HG03565 (cell line): ENCODE data around the gene GLCCI1.

Experiments used
- ATAC-seq: cut with Tn5 transposase; IDR thresholded peaks from one replicate; pipeline ENCODE4 v1.9.1; 2021; ENCODE audit warnings: mild to moderate bottlenecking, moderate library complexity; ENCODE audit not compliant: unreplicated experiment

GLCCI1 gene

GRCh38 chr7:7968544-7969305 lies at the start of gene GLCCI1:
TSS of gene GLCCI1 (plus strand) at chr7:7968796. CDS start at chr7:7969351, 555 bp downstream.
- ATAC-seq = peak; percentile 73

GRCh38 chr7:7919449-7919945 lies 49.1 kb upstream of the GLCCI1 start:
- no peak for ATAC-seq

GRCh38 chr7:7920056-7920455 lies 48.5 kb upstream of the GLCCI1 start:
- no peak for ATAC-seq

GRCh38 chr7:7920481-7920880 lies 48.1 kb upstream of the GLCCI1 start:
- peak; percentile 94 for ATAC-seq

- ATAC-seq = no peak
Measured at GRCh38 chr7:7921830-7922229, 46.8 kb upstream of the GLCCI1 start.

- no peak for ATAC-seq
Measured at GRCh38 chr7:7922684-7923385, 45.8 kb upstream of the GLCCI1 start.

GRCh38 chr7:7923818-7924217 lies 44.8 kb upstream of the GLCCI1 start:
- ATAC-seq = no peak

GRCh38 chr7:7924303-7924702 lies 44.3 kb upstream of the GLCCI1 start:
- ATAC-seq = no peak

- no peak for ATAC-seq
Measured at GRCh38 chr7:7931626-7932025, 37.0 kb upstream of the GLCCI1 start.

GRCh38 chr7:7932553-7932952 lies 36.0 kb upstream of the GLCCI1 start:
- ATAC-seq = no peak

GRCh38 chr7:7933915-7934526 lies 34.6 kb upstream of the GLCCI1 start:
- ATAC-seq = no peak

- no peak for ATAC-seq
Measured at GRCh38 chr7:7934945-7935344, 33.7 kb upstream of the GLCCI1 start.

- ATAC-seq = no peak
Measured at GRCh38 chr7:7938471-7938870, 30.1 kb upstream of the GLCCI1 start.

- no peak for ATAC-seq
Measured at GRCh38 chr7:7943951-7944350, 24.6 kb upstream of the GLCCI1 start.

GRCh38 chr7:7944619-7945282 lies 23.8 kb upstream of the GLCCI1 start:
- peak; percentile 87 for ATAC-seq

- ATAC-seq = no peak
Measured at GRCh38 chr7:7946486-7946885, 22.1 kb upstream of the GLCCI1 start.

- no peak for ATAC-seq
Measured at GRCh38 chr7:7948232-7948631, 20.4 kb upstream of the GLCCI1 start.

GRCh38 chr7:7953806-7954205 lies 14.8 kb upstream of the GLCCI1 start:
- ATAC-seq = no peak

- ATAC-seq = no peak
Measured at GRCh38 chr7:7956531-7957128, 12.0 kb upstream of the GLCCI1 start.

GRCh38 chr7:7957513-7957912 lies 11.1 kb upstream of the GLCCI1 start:
- no peak for ATAC-seq
